HG03469 (cell line): Measurements from ENCODE around the gene POLN.
"Not testable (repeated sequence)": the region's sequence is repeated elsewhere in the genome, so short reads cannot be mapped to it uniquely, and the experiment has no call there.

Source experiments
- ATAC-seq: cut with Tn5 transposase; IDR thresholded peaks from one replicate; pipeline ENCODE4 v1.9.1; 2021; ENCODE audit warnings: mild to moderate bottlenecking, moderate library complexity, moderate number of reproducible peaks; ENCODE audit not compliant: unreplicated experiment

Gene POLN

GRCh38 chr4:2222838-2223237, 19.1 kb downstream of the POLN start:
- no peak for ATAC-seq

DNA sequence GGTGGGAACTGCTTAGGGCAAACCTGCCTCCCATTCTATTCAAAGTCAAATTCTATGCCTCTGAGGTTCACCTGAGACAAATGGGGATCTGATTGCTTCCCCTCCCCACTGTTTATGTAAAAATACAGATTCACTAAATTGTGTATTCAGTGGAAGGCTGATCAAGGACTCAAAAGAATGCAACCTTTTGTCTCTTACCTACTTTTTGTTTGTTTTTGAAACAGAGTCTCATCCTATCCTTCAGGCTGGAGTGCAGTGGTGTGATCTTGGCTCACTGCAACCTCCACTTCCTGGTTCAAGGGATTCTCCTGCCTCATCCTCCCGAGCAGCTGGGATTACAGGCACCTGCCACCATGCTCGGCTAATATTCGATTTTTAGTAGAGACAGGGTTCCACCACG, 20.5 kb downstream of the POLN start:
- not testable (repeated sequence) for ATAC-seq

DNA sequence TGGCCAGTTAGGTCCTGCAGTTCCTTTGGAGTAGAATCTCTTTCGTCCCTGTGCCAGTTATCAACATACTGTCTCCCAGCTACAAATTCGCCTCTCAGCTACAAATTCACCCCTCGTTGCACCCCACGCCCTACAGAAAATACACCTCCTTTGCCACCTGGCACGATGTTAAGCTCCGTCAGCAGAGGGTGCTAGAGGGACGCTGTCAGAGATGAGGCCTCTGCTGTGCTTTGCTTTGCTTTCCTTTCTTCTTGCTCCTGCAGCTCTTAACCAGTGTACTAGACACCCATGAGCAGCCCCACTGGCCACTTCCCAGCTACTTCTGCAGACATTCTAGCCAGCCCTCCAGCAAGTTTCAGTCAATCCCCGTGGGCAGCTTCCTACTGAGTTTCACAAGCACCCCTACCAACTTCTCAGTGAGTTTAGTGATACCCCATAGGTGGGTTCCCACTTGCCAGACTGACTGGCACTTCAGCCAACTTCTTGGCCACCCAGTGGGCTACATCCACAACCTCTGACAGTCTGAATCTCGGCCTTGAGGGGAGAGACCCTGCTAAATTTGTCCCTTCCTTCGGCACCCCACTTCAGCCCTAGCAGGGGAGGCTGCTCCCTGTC, 21.8 kb downstream of the POLN start:
- ATAC-seq: no peak

DNA sequence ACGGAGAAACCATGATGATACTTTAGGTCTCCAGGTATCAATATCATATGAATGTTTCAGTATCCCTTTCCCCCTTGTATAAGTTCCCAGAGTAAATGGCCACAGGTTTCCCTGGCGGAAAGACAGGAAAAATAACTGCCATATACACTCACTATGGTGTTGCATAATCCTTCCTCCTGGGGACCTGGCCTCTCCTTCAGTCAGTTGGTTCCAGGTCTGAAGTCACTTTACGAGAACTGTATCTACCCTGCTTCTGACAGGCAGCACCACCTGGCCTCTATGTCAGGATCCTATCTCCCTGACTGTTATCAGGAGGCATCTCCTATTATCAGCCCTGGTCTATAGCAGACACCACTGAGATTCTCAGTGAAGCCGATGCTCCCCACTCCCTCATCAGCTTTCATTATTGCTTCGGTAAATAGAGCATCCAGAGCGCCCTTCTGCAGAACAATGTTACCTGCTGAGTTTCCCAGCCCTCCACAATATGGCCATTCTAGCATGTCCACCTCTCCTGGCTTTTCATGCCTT, 22.6 kb downstream of the POLN start:
- no peak for ATAC-seq

GRCh38 chr4:2218436-2218835, 23.5 kb downstream of the POLN start:
- ATAC-seq: no peak

GRCh38 chr4:2217726-2218125, 24.2 kb downstream of the POLN start:
- ATAC-seq: no peak

DNA sequence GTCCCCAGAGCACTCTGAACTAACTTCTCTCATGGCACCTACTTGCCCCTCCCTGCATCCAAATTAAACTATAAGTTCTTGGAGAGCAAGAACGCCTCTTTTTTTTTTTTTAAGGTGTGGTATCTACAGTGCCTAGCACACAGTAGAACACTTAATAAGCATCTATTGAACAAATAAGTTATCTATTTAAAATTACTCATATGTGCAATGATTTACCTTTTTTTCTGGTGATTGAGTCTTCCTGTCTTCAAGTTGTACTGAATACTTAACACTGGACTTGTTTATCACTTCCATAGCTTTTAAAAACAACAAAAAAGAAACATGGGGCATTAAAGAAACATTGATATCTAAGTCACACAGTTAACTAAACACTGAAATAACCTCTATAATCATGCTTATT, 29.1 kb downstream of the POLN start:
- no peak for ATAC-seq

GRCh38 chr4:2202789-2203188, 39.1 kb downstream of the POLN start:
- not testable (repeated sequence) for ATAC-seq

GRCh38 chr4:2194496-2194895, 47.4 kb downstream of the POLN start:
- no peak for ATAC-seq

DNA sequence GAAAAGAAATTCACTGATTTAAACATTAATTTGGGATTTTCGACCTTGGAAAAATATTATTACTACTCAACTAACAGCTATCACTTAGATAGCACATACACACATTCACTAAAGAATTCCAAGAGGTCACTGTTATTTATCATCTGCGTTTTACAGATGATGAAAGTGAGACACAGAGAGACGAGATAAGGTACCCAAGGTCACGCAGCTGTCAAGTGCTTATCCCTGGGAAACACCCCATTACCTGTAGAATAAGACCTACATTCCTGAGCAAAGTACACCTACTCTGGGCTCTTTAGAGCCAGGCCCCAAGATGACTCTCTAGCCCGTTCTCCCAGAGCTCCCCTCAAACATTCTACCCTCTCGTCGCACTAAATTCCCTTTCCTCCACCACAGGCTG, 48.6 kb downstream of the POLN start:
- ATAC-seq: no peak

GRCh38 chr4:2186865-2187172, 55.1 kb downstream of the POLN start:
- no peak for ATAC-seq

DNA sequence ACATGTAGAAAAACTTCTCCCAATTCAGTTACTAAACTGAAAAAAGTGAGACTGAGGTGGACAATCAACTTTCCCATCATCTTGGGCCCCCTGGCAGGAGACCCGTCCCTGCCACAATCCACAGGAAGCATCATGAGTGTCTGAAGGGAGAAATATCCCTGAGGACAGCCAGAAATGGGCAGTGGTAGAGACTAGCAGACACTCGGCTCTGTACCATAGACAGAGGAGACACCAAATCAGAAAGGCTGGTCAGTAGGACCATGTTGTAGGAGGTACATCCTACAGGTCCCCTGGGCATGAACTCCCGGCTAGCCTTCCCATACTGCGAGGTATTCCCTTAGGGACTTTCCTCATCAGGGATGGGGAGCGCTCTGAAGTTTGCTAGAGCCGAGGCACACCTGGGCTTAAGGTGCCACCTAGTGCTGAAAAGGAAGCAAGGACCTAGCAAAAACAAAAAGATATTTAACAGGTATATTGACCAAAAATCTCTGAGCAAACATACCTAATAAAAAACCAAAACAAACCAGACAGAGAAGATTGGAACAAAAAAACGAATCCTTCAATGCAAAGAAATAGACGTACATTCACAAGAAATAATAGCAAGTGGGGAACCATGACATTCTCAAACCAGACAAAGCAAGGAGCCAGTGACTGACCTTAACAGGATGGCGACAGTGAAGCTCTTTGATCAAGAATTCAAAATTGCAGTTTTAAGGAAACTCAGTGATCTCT, 55.6 kb downstream of the POLN start:
- no peak for ATAC-seq

DNA sequence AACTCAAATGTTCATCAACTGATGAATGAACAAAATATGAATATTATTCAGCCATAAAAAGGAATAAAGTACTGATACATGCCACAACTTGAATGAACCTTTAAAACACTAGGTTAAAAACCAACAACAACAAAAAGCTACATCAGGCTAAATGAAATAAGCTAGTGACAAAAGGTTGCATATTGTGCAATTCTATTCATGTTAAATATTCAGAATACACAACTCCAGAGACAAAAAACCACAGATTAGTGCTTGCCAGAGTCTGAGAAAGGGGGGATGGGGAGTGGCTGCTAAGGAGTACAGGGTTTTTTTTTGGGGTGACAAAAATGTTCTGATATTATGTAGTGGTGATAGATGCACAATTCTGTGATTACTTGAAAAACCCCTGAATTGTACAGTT, 58.5 kb downstream of the POLN start:
- ATAC-seq: no peak

GRCh38 chr4:2182994-2183393, 58.9 kb downstream of the POLN start:
- ATAC-seq: no peak

DNA sequence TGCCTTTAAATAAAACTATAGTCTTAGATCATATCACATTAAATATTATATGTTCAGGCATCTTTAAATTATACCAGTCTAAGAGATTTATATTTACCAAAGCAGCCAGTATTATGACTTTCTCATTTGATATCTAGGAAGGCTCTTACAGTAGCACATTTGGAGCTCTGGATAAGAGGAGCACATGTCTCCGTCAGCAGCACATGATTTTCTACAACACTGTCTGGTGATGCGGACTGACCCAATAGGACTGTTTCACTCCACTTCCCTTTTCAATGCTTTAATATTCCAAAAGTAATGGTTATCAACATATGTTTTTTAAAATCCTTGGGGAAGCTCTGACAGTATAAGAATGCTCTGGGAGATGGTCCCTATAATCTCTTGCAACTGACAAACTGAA, 61.5 kb downstream of the POLN start:
- ATAC-seq: no peak

- no peak for ATAC-seq
Measured at GRCh38 chr4:2179717-2180116, 62.2 kb downstream of the POLN start.

GRCh38 chr4:2178986-2179385, 62.9 kb downstream of the POLN start:
- ATAC-seq: no peak

DNA sequence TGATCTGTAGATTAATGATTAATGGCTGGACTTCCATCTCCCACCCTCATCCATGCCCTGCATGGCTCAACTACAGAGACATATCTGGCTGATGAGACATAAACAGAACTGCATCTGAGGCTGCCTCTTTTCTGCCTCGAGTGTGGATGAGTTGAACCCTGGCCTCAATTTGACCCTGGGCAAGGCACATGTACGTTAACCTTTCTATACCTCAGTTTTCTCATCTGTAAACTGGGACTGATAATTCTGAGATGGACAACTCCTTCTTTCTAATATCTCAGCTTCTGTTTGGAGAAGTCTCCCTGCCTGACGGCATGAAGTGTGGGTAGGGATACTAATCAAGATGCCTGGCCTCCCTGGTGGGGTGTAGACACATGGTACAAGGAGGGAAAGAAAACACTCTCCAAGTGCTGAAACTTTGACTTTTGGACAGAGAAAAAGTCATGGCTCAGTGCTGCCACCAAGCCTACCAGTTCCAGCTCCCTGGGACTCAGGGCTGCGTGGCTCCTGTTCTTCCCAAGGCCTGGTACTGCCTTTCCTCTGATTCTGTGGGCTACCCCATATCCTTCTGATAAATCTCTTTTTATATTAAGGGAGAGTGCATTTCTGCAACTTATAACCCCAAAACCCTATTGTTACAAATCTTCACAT, 64.4 kb downstream of the POLN start:
- no peak for ATAC-seq

GRCh38 chr4:2175990-2176698, 65.8 kb downstream of the POLN start:
- no peak for ATAC-seq

DNA sequence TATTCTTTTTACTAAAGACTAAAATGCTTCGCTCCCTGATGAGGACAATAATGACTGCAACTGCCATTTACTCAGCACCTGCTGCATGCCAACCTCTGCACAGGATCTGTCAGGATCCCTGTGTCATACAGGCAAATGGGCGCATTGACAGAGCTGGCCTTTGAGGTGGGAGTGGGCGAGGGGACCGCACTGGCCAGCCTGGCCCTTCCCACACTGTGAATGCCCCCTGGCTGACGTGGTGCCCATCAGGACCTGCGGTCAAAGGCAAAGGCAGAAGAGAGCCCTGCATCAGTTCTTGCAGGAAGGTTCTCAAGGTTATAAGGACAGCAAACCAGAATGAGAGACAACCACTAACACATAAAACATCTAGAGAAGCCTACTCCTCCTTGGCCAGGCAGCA, 67.9 kb downstream of the POLN start:
- no peak for ATAC-seq

DNA sequence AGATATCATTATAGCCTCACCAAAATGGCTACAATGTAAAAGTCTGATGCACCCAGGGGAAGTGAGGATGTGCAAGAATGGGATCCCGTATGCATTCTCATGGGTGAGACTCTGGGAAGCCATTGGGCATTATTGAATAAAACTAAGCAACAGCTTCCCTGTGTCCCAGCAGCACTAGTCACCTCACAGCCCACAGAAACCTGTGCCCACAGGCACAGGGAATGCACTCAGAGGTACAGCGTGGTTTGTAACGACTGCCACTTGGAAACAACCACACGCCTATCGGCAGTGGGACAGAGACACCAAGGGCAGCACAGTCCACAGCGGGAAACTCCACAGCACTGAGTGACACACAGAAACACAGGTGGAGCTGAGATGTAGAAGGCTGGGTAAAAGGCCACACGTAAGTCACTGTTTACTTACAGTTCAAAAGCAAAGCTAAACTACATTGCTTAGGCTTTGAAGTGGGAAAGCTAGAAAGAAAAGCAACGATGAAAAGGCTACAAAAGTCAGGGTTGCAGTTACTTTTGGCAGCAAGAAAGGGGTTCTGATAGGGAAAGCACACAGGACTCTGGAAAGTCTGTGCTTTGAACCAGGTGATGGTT, 69.2 kb downstream of the POLN start:
- no peak for ATAC-seq
